NCI-H446 (cell line): ENCODE measurements around the gene ASPDH.

Source experiments
- DNase-seq, 2 experiments: peaks; one replicate each; lab custom pipeline; 2025; lab: John Stamatoyannopoulos, UW

ASPDH gene

DNA sequence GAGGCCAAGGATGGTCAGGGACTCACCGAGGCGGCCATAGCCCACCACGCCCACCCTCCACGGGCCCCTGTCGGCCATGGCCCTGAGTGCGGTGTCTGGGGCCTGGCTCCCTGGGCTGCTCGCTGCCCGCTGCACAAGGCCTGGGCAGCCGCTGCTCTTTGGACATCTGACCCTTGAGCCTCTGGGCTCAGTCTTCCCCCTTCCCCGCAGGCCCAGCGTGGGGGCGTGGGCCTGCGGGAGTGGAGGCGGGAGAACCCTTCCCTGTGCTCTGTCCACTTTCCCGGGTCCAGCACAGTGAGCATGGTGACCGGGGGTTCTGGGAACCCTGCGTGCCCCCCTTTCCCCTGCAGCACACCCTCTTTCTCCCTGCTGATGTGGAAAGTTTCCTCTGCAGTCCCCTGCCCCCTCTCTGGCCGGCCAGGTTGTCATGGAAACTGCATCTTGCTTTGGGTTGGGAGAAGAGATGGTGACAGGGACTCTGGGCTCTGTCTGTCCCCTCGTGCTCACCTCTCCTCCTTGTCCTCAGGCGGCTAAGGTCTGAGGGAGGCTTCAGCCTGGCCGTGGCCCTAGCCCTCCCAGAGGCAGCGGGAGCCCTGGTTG is at the start of gene ASPDH:
TSS of gene ASPDH (minus strand) at position 168 of the 600 bp plus-strand sequence. CDS start at position 78, 90 bp downstream.
- DNase-seq, result peak in 1 of 2 experiments; percentile 11

- DNase-seq, result no peak
Measured at GRCh38 chr19:50562996-50563395, 49.3 kb upstream of the ASPDH start.

DNA sequence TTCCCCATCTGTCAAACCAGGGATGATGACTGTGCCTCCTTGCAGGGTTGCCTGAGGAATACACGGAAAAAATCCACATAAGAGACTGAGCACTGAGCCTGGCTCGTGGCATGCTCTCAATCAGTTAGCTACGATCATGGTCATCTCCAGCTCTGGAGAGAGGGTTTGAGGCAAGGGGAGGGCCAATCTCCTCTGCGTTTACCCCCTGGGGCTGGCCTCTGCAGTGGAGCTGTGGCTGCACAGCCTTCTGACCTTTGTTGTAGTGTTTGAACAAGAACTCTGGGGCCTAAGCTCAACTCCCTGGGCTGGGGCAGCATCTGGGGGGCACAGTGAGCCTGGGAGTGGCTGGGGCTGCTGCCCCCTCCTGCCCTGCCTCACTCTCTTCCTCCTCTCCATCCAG is 48.6 kb upstream of the ASPDH start:
- DNase-seq, result no peak

GRCh38 chr19:50559636-50560035 is 45.9 kb upstream of the ASPDH start:
- no peak for DNase-seq

DNA sequence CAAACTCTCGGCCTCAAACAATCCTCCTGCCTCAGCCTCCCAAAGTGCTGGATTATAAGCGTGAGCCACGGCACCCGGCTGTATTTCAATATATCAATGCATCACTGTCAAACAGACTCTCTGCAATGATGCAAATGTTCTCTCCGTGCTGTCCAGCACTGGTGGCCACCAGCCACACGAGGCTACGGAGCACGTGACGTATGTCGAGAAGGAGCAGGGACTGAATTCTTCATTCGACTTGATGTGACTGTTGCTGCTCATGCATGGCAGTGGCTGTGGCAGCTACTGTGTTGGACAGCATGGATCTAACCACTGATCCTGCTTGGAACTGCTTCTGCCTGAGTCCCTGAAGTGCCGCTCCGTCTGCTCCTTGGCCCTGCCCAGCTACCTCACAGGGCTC is 44.7 kb upstream of the ASPDH start:
- no peak for DNase-seq

DNA sequence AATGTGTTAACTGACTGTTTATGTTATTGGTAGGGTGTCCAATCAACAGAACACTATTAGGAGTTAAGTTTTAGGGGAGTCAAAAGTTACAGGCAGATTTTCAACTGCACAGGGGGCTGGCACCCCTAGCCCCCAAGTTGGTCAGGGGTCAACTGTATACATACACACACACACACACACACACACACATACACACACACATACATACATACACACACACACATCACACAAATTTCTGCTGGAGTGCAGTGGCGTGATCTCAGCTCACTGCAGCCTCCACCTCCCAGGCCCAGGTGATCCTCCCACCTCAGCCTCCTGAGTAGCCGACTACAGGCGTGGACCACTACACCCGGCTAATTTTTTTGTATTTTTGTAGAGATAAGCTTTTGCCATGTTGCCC is 44.3 kb upstream of the ASPDH start:
- no peak for DNase-seq

GRCh38 chr19:50557009-50557613 is 43.4 kb upstream of the ASPDH start:
- DNase-seq, result no peak

GRCh38 chr19:50556282-50557008 is 42.7 kb upstream of the ASPDH start:
- DNase-seq, result peak in 1 of 2 experiments; percentile 54

DNA sequence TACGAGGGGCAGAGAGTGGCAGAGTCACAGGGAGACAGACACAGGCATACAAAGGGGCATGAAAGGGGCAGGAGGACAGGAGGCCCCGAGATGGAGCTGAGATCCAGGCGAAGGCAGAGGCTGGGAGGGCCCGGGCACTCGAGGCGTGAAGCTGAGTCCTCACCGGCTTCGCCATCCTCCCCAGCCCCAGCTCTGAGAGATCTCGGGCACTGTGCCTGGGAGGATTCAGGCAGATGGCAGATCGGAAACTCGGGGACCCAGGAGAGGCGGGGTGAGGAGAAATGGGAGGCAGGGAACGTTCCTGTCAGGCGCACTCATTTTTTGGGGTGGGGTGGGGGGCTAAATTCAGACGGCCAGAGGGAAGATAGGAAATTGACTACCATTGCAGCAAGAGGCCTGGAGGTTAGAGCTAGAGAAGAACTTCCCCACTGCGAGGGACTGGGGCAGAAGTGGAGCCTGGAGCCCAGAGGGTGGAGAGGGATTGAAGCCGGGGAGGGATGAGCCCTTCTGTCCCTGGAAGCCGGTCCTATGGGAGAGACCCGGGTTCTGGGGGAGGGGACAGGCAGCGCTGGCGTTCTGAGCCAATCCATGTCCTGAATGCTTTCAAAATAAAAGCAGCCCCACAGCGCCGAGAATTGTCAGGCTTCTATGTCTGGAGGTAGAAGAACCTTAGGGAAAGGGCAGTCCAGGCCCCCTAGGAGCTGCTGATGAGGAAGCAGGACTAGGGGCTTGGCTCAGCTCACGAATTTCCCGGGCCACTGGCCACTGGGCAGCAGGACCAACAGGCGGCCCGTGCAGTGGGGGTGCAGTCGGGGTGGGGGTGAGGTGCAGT is 42.0 kb upstream of the ASPDH start:
- DNase-seq, result no peak

DNA sequence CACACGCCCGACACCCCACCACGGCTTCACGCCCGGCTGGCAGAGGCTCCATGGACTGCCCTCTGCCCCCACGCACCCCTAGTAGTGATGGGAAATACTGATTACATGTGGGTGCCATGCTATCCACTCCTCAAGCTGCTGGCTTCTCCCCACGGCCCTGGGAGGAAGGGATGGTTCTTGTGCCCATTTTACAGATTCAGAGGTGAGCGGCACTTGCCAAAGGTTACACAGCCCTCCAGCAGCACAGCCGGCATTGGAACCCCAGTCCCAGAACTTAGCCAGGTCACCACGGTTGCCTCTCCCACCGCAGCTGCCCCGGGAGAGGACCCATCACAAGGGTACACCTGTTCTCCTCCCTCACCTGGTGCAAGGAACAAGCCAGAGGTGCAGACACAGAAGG is 41.3 kb upstream of the ASPDH start:
- no peak for DNase-seq

GRCh38 chr19:50554212-50554611 is 40.5 kb upstream of the ASPDH start:
- DNase-seq, result no peak

DNA sequence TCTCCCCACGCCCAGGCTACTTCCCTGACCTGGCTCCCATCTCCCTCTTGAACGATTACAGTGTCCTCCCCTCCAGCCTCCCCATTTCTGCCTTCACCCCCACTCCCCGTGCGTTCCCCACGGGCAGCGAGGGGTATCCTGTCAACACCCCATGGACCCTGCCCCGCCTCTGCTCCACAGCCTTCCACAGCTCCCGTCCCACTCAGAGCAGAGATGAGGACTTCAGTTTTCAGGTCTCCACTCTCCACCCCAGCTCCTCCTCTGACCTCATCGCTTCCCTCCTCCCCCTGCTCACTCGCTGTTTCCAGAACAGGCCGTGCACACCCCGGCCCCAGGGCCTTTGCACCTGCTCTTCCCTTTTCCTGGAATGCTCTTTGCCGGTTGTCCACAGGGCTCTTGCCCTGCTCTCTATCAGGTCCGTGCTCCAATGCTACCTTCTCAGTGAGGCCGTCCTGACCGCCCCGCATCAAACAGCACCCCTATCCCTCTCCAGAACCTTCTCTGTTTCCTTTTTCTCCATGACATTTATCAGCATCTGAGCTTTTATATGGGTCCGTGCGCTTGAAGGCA is 39.5 kb upstream of the ASPDH start:
- no peak for DNase-seq

- DNase-seq, result no peak
Measured at GRCh38 chr19:50552540-50552939, 38.8 kb upstream of the ASPDH start.

DNA sequence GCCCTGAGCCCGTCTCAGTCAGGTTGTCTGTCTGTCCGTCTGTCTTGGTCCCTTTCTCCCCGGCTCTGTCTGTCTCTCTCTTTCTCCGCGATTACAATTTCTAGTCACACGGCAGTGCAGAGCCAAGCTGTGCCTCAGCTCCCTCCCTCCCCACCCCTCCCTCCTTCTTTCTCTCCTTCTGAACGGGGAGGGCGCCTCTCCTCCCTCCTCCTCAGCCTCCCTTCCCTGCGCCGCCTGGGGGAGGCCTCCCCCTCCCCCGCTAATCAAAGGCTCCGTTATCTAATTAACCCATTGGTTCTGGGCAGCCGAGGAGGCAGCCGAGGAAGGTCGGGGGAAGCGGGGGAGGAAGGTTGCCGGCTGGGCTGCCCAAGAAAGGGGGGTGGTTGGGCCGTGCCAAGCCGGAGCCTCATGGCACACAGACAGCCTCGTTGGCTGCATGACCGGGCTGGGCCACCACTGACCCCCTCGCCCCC is 38.0 kb upstream of the ASPDH start:
- DNase-seq, result no peak

DNA sequence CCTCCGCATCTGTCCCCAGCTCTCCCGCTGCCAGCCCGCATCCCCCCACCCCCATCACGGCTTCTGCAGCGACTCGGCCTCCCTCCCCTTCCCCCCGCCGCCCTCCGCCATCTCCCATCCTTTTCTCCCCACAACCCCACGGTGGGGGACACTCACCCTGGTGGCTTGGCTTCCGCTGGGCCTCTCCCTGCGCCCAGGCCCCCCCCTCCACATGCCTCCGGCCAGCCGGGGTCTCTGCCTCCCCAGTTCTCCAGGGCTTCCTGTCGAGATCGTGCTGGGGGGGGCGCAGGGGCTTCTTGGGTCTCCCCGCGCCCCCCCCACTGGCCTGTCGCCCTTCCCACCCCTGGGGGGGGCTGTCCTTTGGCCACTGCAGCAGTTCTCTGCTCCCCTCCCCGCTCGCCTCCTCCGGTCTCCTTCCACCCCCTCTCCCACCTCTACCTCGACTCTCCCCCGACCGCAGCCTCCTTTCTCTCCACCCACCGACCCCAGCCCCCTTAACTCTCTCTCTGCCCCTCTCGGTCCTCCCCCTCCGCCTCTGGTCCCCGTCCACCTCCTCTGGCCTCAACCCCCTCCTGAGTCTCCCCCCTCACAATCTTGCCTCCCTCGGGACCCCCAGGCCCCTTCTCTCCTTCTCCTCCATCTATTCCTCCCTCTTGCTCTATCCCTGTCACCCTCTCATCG is 37.5 kb upstream of the ASPDH start:
- DNase-seq, result no peak

DNA sequence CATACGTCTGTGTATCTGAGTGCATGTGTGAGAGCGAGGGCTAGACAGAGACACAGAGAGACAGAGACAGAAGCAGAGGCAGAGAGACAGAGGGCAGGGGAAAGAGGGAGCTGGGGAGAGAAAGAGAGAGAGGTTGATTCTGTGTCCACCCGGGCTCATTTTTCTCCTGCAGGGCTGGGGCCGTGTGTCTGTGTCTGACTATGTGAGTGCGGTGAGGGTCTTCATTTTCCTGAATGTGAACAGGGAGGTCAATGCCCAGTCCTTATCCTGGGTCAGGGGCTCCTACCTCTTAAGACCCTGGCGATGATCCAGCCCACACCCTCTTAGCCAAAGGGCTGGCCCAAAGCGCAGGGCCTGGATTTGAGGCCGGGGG is 36.9 kb upstream of the ASPDH start:
- no peak for DNase-seq

DNA sequence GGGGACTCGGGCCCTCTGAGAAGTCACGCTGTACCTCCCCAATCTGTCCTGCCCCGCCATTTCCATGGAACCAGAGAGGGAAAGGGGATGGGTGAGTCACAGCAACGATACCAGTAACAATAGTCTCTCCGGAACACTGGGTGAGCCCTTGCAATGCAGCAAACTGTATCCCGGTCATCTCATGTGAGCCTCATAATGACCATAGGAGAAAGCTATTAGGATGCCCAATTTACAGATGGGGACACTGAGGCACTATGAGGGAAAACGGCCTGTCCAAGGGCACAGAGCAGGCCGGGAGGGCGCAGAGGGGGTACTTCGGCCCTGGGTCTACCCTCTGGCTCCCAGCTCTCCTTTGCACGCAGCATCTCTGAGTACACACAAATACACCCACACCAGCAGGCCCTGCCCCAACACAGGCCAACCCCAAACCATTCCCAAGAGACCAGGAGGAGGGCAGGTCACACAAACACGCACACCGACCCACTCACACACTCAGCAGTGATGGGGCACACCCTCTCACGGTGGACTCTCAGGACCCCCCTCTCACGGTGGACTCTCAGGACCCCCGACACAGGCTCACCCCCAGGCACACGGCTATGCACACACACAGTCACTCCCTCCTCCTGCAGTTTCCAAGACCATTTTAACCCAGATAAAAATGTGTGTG is 36.3 kb upstream of the ASPDH start:
- no peak for DNase-seq

DNA sequence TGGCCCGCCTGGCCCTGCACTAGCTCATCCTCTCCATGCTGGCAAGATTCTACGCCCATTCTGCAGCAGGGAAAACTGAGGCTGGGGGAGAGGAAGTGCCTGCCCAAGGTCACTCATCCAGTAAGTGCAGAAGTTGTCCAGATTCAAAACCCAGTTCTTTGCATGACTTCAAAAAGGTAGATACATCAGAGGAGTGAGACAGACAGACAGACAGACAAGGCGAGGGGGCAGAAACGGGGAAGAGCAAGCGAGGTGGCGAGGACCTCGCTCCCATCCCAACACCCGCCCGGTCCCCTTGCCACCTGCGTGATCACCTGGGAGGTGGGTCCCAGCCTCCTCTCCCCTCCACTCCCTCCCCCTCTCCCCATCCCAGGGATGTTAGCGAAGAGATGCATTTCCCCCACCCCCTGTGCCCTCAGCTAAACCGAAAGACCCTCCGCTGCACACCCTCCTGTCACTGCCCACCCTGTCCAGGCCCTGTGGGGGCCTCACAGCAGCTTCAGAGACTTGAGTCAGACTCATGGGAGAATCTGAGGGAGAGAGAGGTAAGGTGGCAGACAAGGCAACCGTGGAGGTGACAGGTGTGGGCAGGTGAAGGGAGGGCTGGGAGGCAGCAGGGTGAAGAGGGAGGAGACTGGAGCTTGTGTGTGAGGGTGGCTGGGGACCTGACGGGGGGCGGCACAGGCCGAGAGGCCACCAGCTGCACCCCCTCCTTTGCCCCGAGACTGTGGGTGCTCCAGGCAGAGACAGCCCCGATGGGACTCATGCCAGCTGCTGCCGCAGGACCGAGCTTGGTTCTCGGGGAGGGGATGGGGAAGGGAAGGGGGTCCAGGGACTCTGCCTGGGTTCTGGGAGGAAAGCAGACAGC is 35.6 kb upstream of the ASPDH start:
- DNase-seq, result no peak

- DNase-seq, result no peak
Measured at GRCh38 chr19:50548191-50549058, 34.7 kb upstream of the ASPDH start.
